ENCODE measurements around the gene HTR2C.

The HTR2C gene

GRCh38 chrX:114819509-114819908, 235.6 kb downstream of the HTR2C start:
- TF ChIP-seq GATA2 (IDR thresholded peaks at IDR 0.05; ENCODE audit: low read depth, low read length): no peak
- TF ChIP-seq GATA3 (IDR thresholded peaks at IDR 0.05; ENCODE audit: low read depth, low read length): no peak

- TF ChIP-seq GATA3 (IDR thresholded peaks at IDR 0.05; ENCODE audit: low read depth, low read length): no peak
- TF ChIP-seq GATA2 (IDR thresholded peaks at IDR 0.05; ENCODE audit: low read depth, low read length): no peak
These were observed 257.2 kb downstream of the HTR2C start for GRCh38 chrX:114841051-114841450.

- TF ChIP-seq GATA3 (IDR thresholded peaks at IDR 0.05; ENCODE audit: low read depth, low read length) (no peak), GATA2 (IDR thresholded peaks at IDR 0.05; ENCODE audit: low read depth, low read length) (no peak)
These were observed 258.3 kb downstream of the HTR2C start for GRCh38 chrX:114842181-114842580.

GRCh38 chrX:114889481-114889880, 305.6 kb downstream of the HTR2C start:
- no peak for TF ChIP-seq GATA2 (IDR thresholded peaks at IDR 0.05; ENCODE audit: low read depth, low read length)
- TF ChIP-seq GATA3 (IDR thresholded peaks at IDR 0.05; ENCODE audit: low read depth, low read length): no peak

GRCh38 chrX:114903618-114904017, 319.7 kb downstream of the HTR2C start:
- TF ChIP-seq GATA2 (IDR thresholded peaks at IDR 0.05; ENCODE audit: low read depth, low read length) (no peak), GATA3 (IDR thresholded peaks at IDR 0.05; ENCODE audit: low read depth, low read length) (no peak)

- TF ChIP-seq GATA2 (IDR thresholded peaks at IDR 0.05; ENCODE audit: low read depth, low read length) (no peak), GATA3 (IDR thresholded peaks at IDR 0.05; ENCODE audit: low read depth, low read length) (no peak)
These were observed 321.4 kb downstream of the HTR2C start for GRCh38 chrX:114905251-114905650.

- no peak for TF ChIP-seq GATA2 (IDR thresholded peaks at IDR 0.05; ENCODE audit: low read depth, low read length)
These were observed 323.2 kb downstream of the HTR2C start for GRCh38 chrX:114906984-114907510.

GRCh38 chrX:114924423-114924822, 340.5 kb downstream of the HTR2C start:
- TF ChIP-seq GATA3 (IDR thresholded peaks at IDR 0.05; ENCODE audit: low read depth, low read length) (no peak), GATA2 (IDR thresholded peaks at IDR 0.05; ENCODE audit: low read depth, low read length) (no peak)

GRCh38 chrX:114924856-114925255, 341.0 kb downstream of the HTR2C start:
- TF ChIP-seq GATA3 (IDR thresholded peaks at IDR 0.05; ENCODE audit: low read depth, low read length) (no peak), GATA2 (IDR thresholded peaks at IDR 0.05; ENCODE audit: low read depth, low read length) (no peak)

- no peak for TF ChIP-seq GATA3 (IDR thresholded peaks at IDR 0.05; ENCODE audit: low read depth, low read length)
- TF ChIP-seq GATA2 (IDR thresholded peaks at IDR 0.05; ENCODE audit: low read depth, low read length): no peak
These were observed 346.3 kb downstream of the HTR2C start for GRCh38 chrX:114930227-114930626.

- TF ChIP-seq GATA2 (IDR thresholded peaks at IDR 0.05; ENCODE audit: low read depth, low read length): no peak
- TF ChIP-seq GATA3 (IDR thresholded peaks at IDR 0.05; ENCODE audit: low read depth, low read length): no peak
These were observed 348.7 kb downstream of the HTR2C start for GRCh38 chrX:114932550-114932949.

- TF ChIP-seq GATA3 (IDR thresholded peaks at IDR 0.05; ENCODE audit: low read depth, low read length): no peak
- TF ChIP-seq GATA2 (IDR thresholded peaks at IDR 0.05; ENCODE audit: low read depth, low read length): no peak
These were observed 368.8 kb downstream of the HTR2C start for GRCh38 chrX:114952696-114953095.
